Measurements from ENCODE around the gene ZG16. TPM values are rescaled to one million over a fixed set of nuclear protein-coding genes. Genes with fewer than 3 reads are reported as not detected.
"Not testable (repeated sequence)": the region's sequence is repeated elsewhere in the genome, so short reads cannot be mapped to it uniquely, and the experiment has no call there.

ZG16 gene
- total RNA-seq, 1 donor from 2014 or later = not detected

GRCh38 chr16:29783094-29783953 is 5.3 kb downstream of the ZG16 start:
- not testable (repeated sequence) for FAIRE-seq; DNase-seq (ENCODE audit: low spot score in 2 of 2)

- no peak for DNase-seq (ENCODE audit: low spot score in 2 of 2)
- FAIRE-seq = no peak
These were observed 6.1 kb downstream of the ZG16 start for GRCh38 chr16:29784157-29784556.

GRCh38 chr16:29784901-29785500 is 6.9 kb downstream of the ZG16 start:
- DNase-seq (ENCODE audit: low spot score in 2 of 2) = peak in 1 of 2 donors; percentile 78
- no peak for FAIRE-seq

- not testable (repeated sequence) for FAIRE-seq
These were observed 9.1 kb downstream of the ZG16 start for GRCh38 chr16:29787155-29787554.

GRCh38 chr16:29789775-29790182 is 11.7 kb downstream of the ZG16 start:
- FAIRE-seq = no peak
- no peak for DNase-seq (ENCODE audit: low spot score in 2 of 2)

More at GRCh38 chr16:29787155-29787554, 9.1 kb downstream of the ZG16 start:
- DNase-seq (ENCODE audit: low spot score in 2 of 2) = not testable (repeated sequence)

- FAIRE-seq (no peak), DNase-seq (ENCODE audit: low spot score in 2 of 2) (peak; percentile 97 to 100)
These were observed 12.3 kb downstream of the ZG16 start, which contains the start of gene KIF22 for GRCh38 chr16:29790183-29790948. Gene KIF22, plus strand, starts transcription at chr16:29790751. Its CDS starts 9 bp downstream, at chr16:29790760.

- DNase-seq (ENCODE audit: low spot score in 2 of 2) (no peak), FAIRE-seq (no peak)
These were observed 13.1 kb downstream of the ZG16 start for GRCh38 chr16:29790949-29791844.

- no peak for DNase-seq (ENCODE audit: low spot score in 2 of 2)
- no peak for FAIRE-seq
These were observed 14.1 kb downstream of the ZG16 start for GRCh38 chr16:29791845-29792807.

GRCh38 chr16:29793153-29793552 is 15.1 kb downstream of the ZG16 start:
- FAIRE-seq = not testable (repeated sequence)

GRCh38 chr16:29794231-29794710 is 16.2 kb downstream of the ZG16 start:
- DNase-seq (ENCODE audit: low spot score in 2 of 2) (no peak), FAIRE-seq (no peak)

More at GRCh38 chr16:29793153-29793552, 15.1 kb downstream of the ZG16 start:
- not testable (repeated sequence) for DNase-seq (ENCODE audit: low spot score in 2 of 2)

- FAIRE-seq (no peak), DNase-seq (ENCODE audit: low spot score in 2 of 2) (no peak)
These were observed 24.4 kb downstream of the ZG16 start for GRCh38 chr16:29802416-29802935.

GRCh38 chr16:29804020-29804419 is 26.0 kb downstream of the ZG16 start:
- FAIRE-seq (no peak), DNase-seq (ENCODE audit: low spot score in 2 of 2) (no peak)

GRCh38 chr16:29804455-29805231 is 26.6 kb downstream of the ZG16 start:
- DNase-seq (ENCODE audit: low spot score in 2 of 2) (no peak), FAIRE-seq (no peak)

- DNase-seq (ENCODE audit: low spot score in 2 of 2) = peak; percentile 94
- FAIRE-seq = no peak
These were observed 27.4 kb downstream of the ZG16 start for GRCh38 chr16:29805232-29806098.

- DNase-seq (ENCODE audit: low spot score in 2 of 2) = peak; percentile 79 to 89
- no peak for FAIRE-seq
These were observed 28.1 kb downstream of the ZG16 start, which contains the start of gene MAZ for GRCh38 chr16:29806099-29806579. Gene MAZ, plus strand, starts transcription at chr16:29806529. Its CDS starts 173 bp downstream, at chr16:29806702.

Data from frontal cortex (tissue), 4 donors.